ENCODE results near the gene TAS2R5. TPM values are rescaled to one million over a fixed set of nuclear protein-coding genes. Genes with fewer than 3 reads are reported as not detected.
"Not testable (repeated sequence)": the region's sequence is repeated elsewhere in the genome, so short reads cannot be mapped to it uniquely, and the experiment has no call there.

Gene TAS2R5
- total RNA-seq, 2 experiments from 2014 or later, result 0.91 to 1.5 TPM

GRCh38 chr7:141820067-141820466 lies 30.1 kb downstream of the TAS2R5 start:
- no peaks in the 10 kb centered on the region for H3K36me3 Mint-ChIP-seq (ENCODE audit: low read depth)
- no peaks in the 10 kb centered on the region for H3K27me3 Mint-ChIP-seq
- CTCF ChIA-PET, result no interaction called here
- peaks cover 21% of the 10 kb centered on the region for H3K9me3 Mint-ChIP-seq
- DNase-seq, result no peak
- POLR2A ChIA-PET, result no interaction called here
- H3K4me1 Mint-ChIP-seq, result no peaks in the 10 kb centered on the region
- no peak overlapping the region for H3K4me3 Mint-ChIP-seq
- H3K27ac Mint-ChIP-seq, result no peak overlapping the region

- POLR2A ChIA-PET; DNase-seq; H3K4me3 Mint-ChIP-seq; CTCF ChIA-PET; H3K27me3 Mint-ChIP-seq; H3K4me1 Mint-ChIP-seq; H3K36me3 Mint-ChIP-seq (ENCODE audit: low read depth); H3K27ac Mint-ChIP-seq: not testable (repeated sequence)
- peaks cover 21% of the 10 kb centered on the region for H3K9me3 Mint-ChIP-seq
Observed at GRCh38 chr7:141822432-141822831, 32.4 kb downstream of the TAS2R5 start.

- H3K4me3 Mint-ChIP-seq, result no peak overlapping the region
- no peak overlapping the region for H3K27ac Mint-ChIP-seq
- ChIA-PET CTCF (interaction anchor here (1.0 kb wide), 1 partner anchor 52 kb away, joined by 3 read pairs; no protein-coding TSS in a partner anchor), POLR2A (no interaction called here)
- no peaks in the 10 kb centered on the region for H3K9me3 Mint-ChIP-seq
- no peak for DNase-seq
- no peaks in the 10 kb centered on the region for H3K27me3 Mint-ChIP-seq
- H3K36me3 Mint-ChIP-seq (ENCODE audit: low read depth), result no peaks in the 10 kb centered on the region
- no peaks in the 10 kb centered on the region for H3K4me1 Mint-ChIP-seq
Observed at GRCh38 chr7:141837683-141838082, 47.7 kb downstream of the TAS2R5 start.

- Mint-ChIP-seq H3K36me3 (ENCODE audit: low read depth) (no peaks in the 10 kb centered on the region), H3K27ac (no peak overlapping the region), H3K4me3 (no peak overlapping the region), H3K27me3 (no peaks in the 10 kb centered on the region), H3K9me3 (no peaks in the 10 kb centered on the region), H3K4me1 (no peaks in the 10 kb centered on the region)
- ChIA-PET CTCF (no interaction called here), POLR2A (no interaction called here)
- DNase-seq, result no peak
Observed at GRCh38 chr7:141838581-141838980, 48.6 kb downstream of the TAS2R5 start.

- Mint-ChIP-seq H3K27ac (no peak overlapping the region), H3K4me3 (no peak overlapping the region), H3K4me1 (no peaks in the 10 kb centered on the region), H3K36me3 (ENCODE audit: low read depth) (no peaks in the 10 kb centered on the region), H3K27me3 (no peaks in the 10 kb centered on the region), H3K9me3 (no peaks in the 10 kb centered on the region)
- CTCF ChIA-PET, result no interaction called here
- DNase-seq, result no peak
- POLR2A ChIA-PET, result no interaction called here
Observed at GRCh38 chr7:141839256-141839655, 49.2 kb downstream of the TAS2R5 start.

GRCh38 chr7:141840708-141841107 lies 50.7 kb downstream of the TAS2R5 start:
- DNase-seq, result no peak
- Mint-ChIP-seq H3K4me3 (no peak overlapping the region), H3K9me3 (no peaks in the 10 kb centered on the region), H3K36me3 (ENCODE audit: low read depth) (no peaks in the 10 kb centered on the region), H3K4me1 (no peaks in the 10 kb centered on the region), H3K27ac (no peak overlapping the region), H3K27me3 (no peaks in the 10 kb centered on the region)
- CTCF ChIA-PET, result no interaction called here
- POLR2A ChIA-PET, result no interaction called here

Other genes with a start within 250 kb of the TAS2R5 start
- 10 to 100 TPM; 46.9 to 50.4 TPM for gene AGK, start 238.8 kb upstream of the TAS2R5 start, total RNA-seq
- gene DENND11, start 88.1 kb upstream of the TAS2R5 start, total RNA-seq, result 10 to 100 TPM; 24.5 to 24.9 TPM
- not detected for gene WEE2, start 81.9 kb upstream of the TAS2R5 start, total RNA-seq
- gene SSBP1, start 51.9 kb upstream of the TAS2R5 start, total RNA-seq, result 100 to 1,000 TPM; 124 to 125 TPM
- 1 to 10 TPM in 1 of 2 experiments, under 1 TPM in 1; 0.73 to 1.5 TPM for gene TAS2R3, start 26.1 kb upstream of the TAS2R5 start, total RNA-seq
- gene TAS2R4, start 13.5 kb upstream of the TAS2R5 start, total RNA-seq, result under 1 TPM; 0.65 to 0.73 TPM
- not detected for gene PRSS37, start 51.3 kb downstream of the TAS2R5 start, total RNA-seq
- not detected for gene OR9A4, start 126.2 kb downstream of the TAS2R5 start, total RNA-seq
- gene CLEC5A, start 156.8 kb downstream of the TAS2R5 start, total RNA-seq, result not detected
- not detected for gene TAS2R38, start 183.6 kb downstream of the TAS2R5 start, total RNA-seq
- gene MGAM, start 205.7 kb downstream of the TAS2R5 start, total RNA-seq, result under 1 TPM in 1 of 2 experiments, not detected in 1; 0.18 TPM

All from activated CD4-positive, alpha-beta memory T cell treated with anti-CD3 and anti-CD28 coated beads, Interleukin-2, amount 10 ng/mL, durations not matched to agents 7 days and 5 days (primary cell).